Measurements from ENCODE around the gene MMP28. TPM values are rescaled to one million over a fixed set of nuclear protein-coding genes. Genes with fewer than 3 reads are reported as not detected.

MMP28 gene
- total RNA-seq, 1 experiment from 2014 or later, result not detected

GRCh38 chr17:35786941-35787432 lies 8.5 kb downstream of the MMP28 start:
- H2BK5ac ChIP-seq (ENCODE audit: insufficient read length, low read length), result no peak overlapping the region
- no peak overlapping the region for H3T11ph ChIP-seq (ENCODE audit: low read length)
- H3K9ac ChIP-seq (ENCODE audit: extremely low read depth, insufficient read length, low read length), result no peak overlapping the region
- Mint-ChIP-seq H3K9me3 (no peaks in the 10 kb centered on the region), H3K36me3 (ENCODE audit: insufficient read depth in 1 of 3, low read depth in 3 of 3) (no peaks in the 10 kb centered on the region), H3K4me1 (peaks cover 0 to 10% of the 10 kb centered on the region in 2 experiments; a peak in 1 of 4 replicates), H3K27ac (no peak overlapping the region), H3K27me3 (ENCODE audit: low read depth) (peaks cover 53% of the 10 kb centered on the region), H3K4me3 (peak overlapping the region in 1 of 2 experiments; percentile 32; a peak in 1 of 5 replicates)
- DNase-seq, result peak; percentile 21
- no peak overlapping the region for H4K91ac ChIP-seq (ENCODE audit: insufficient read length, low read depth, low read length)
- no peak overlapping the region for H3K27ac ChIP-seq (ENCODE audit: insufficient read length, low read depth, low read length)
- no peak overlapping the region for H2BK12ac ChIP-seq (ENCODE audit: insufficient read length, low read depth, low read length)
- no peak overlapping the region for H2BK20ac ChIP-seq (ENCODE audit: low read depth, low read length, poor library complexity, severe bottlenecking)
- no peaks in the 10 kb centered on the region for H3K79me1 ChIP-seq (ENCODE audit: insufficient read depth, low read depth, low read length, poor library complexity, severe bottlenecking)
- no peak overlapping the region for H3K14ac ChIP-seq (ENCODE audit: insufficient read depth, low read length)
- H3K4me2 ChIP-seq (ENCODE audit: insufficient read depth, insufficient read length, low read length), result no peak overlapping the region
- TF ChIP-seq CTCF (conservative IDR thresholded peaks at IDR 0.05), result no peak
- no peak overlapping the region for H2BK15ac ChIP-seq (ENCODE audit: low read depth, low read length)
- H3K9me3 ChIP-seq (ENCODE audit: control insufficient read depth, low read depth, low read length), result no peaks in the 10 kb centered on the region
- H4K5ac ChIP-seq (ENCODE audit: insufficient read length, low read depth, low read length), result no peak overlapping the region
- no peak overlapping the region for H3K23ac ChIP-seq (ENCODE audit: insufficient read length, low read depth, low read length)
- H3K4ac ChIP-seq (ENCODE audit: low read depth, low read length), result no peak overlapping the region
- no CpG with 5 or more reads among the region's 3 CpGs for WGBS (ENCODE audit: extremely low coverage, insufficient read length, low lambda C conversion rate)
- no peak overlapping the region for H4K8ac ChIP-seq (replicated peaks; ENCODE audit: insufficient read length, low read depth, low read length)
- H3K23me2 ChIP-seq (ENCODE audit: insufficient read length, low read depth, low read length, poor library complexity, severe bottlenecking), result no peaks in the 10 kb centered on the region
- H3K27me3 ChIP-seq (ENCODE audit: insufficient read depth, low read length), result no peaks in the 10 kb centered on the region; the same call in 1 of the 2 replicates
- no peak overlapping the region for H2AFZ ChIP-seq (ENCODE audit: low read length)
- H2BK120ac ChIP-seq (ENCODE audit: low read depth, low read length, poor library complexity, severe bottlenecking), result no peak overlapping the region
- H4K20me1 ChIP-seq (ENCODE audit: control insufficient read depth, insufficient read depth, insufficient read length), result no peaks in the 10 kb centered on the region
- no peak overlapping the region for H3K56ac ChIP-seq (ENCODE audit: insufficient read length, low read depth, low read length)
- no peak overlapping the region for H3K18ac ChIP-seq (ENCODE audit: insufficient read length, low read depth, low read length)
- H3K79me2 ChIP-seq (ENCODE audit: insufficient read depth, low read length), result no peaks in the 10 kb centered on the region
- H3K4me1 ChIP-seq (ENCODE audit: insufficient read depth, low read length), result no peaks in the 10 kb centered on the region
- no peak overlapping the region for H2AK5ac ChIP-seq (ENCODE audit: insufficient read length, low read length)

Measured in H9 (cell line).